PC-3 (cell line): Measurements from ENCODE around the gene HDHD3. TPM values are rescaled to one million over a fixed set of nuclear protein-coding genes. Genes with fewer than 3 reads are reported as not detected.
A peak's percentile ranks its signal among the peaks of the same experiment; 100 is the strongest.
"Not testable (repeated sequence)": the region's sequence is repeated elsewhere in the genome, so short reads cannot be mapped to it uniquely, and the experiment has no call there.

Source experiments
- ATAC-seq: fragments of 200-7000 bp; cut with Tn5 transposase; 2 replicates; pipeline ENCODE4 v1.9.1; 2020; ENCODE audit warnings: mild to moderate bottlenecking, moderate library complexity
- BruUV-seq: library from RNA; stranded (reverse); fragments of 400-500 nt; replicated peaks from 2 replicates; lab custom pipeline; 2021; lab: Mats Ljungman, UMichigan
- CTCF ChIA-PET: fragments of 300-600 bp; sonication (Branson Sonifier 250); formaldehyde crosslinking; loops from one replicate; lab custom pipeline; 2022; ENCODE audit warnings: antibody characterized with exemption; lab: Charles Lee
- POLR2A ChIA-PET: fragments of 300-600 bp; sonication (Branson Sonifier 250); formaldehyde crosslinking; loops from one replicate; lab custom pipeline; 2022; ENCODE audit warnings: antibody characterized with exemption; ENCODE audit not compliant: unreplicated experiment; lab: Charles Lee
- DNase-seq: peaks from one replicate; pipeline ENCODE4 v3.0.0-alpha.2; 2015
- H2AFZ ChIP-seq: fragments of 300-600 bp; sonication (generic); 2 replicates; pipeline ENCODE4 v1.6.0; 2016; ENCODE audit warnings: antibody characterized with exemption, low read length
- H3F3A ChIP-seq: fragments of 300-600 bp; sonication (generic); one replicate; pipeline ENCODE4 v1.6.0; 2017; ENCODE audit warnings: antibody characterized with exemption, low read length, control low read depth, mild to moderate bottlenecking; ENCODE audit not compliant: unreplicated experiment
- H3K27ac ChIP-seq: fragments of 300-600 bp; sonication (generic); 2 replicates; pipeline ENCODE4 v1.5.1; 2016; ENCODE audit warnings: mild to moderate bottlenecking, low read length
- H3K27me3 ChIP-seq: fragments of 300-600 bp; sonication (generic); 2 replicates; pipeline ENCODE4 v1.6.1; 2016; ENCODE audit warnings: low read length, mixed read lengths
- H3K36me3 ChIP-seq: fragments of 300-600 bp; sonication (generic); 2 replicates; pipeline ENCODE4 v1.6.1; 2016; ENCODE audit warnings: low read depth, mixed run types, low read length, mixed read lengths
- H3K4me1 ChIP-seq: fragments of 300-600 bp; sonication (generic); 2 replicates; pipeline ENCODE4 v1.5.1; 2016; ENCODE audit warnings: low read length; ENCODE audit not compliant: insufficient read depth
- H3K4me2 ChIP-seq: fragments of 300-600 bp; sonication (generic); 2 replicates; pipeline ENCODE4 v1.6.0; 2016; ENCODE audit warnings: low read length
- H3K4me3 ChIP-seq: fragments of 300-600 bp; sonication (generic); 2 replicates; pipeline ENCODE4 v1.5.1; 2016; ENCODE audit warnings: mild to moderate bottlenecking, low read length, mixed read lengths
- H3K79me2 ChIP-seq: fragments of 300-600 bp; sonication (generic); 2 replicates; pipeline ENCODE4 v1.6.1; 2017; ENCODE audit warnings: low read length, mixed read lengths
- H3K9ac ChIP-seq: fragments of 300-600 bp; sonication (generic); 2 replicates; pipeline ENCODE4 v1.6.0; 2016; ENCODE audit warnings: mild to moderate bottlenecking, low read length
- H3K9me2 ChIP-seq: fragments of 300-600 bp; sonication (generic); replicated peaks from 2 replicates; pipeline ENCODE4 v1.6.1; 2016; ENCODE audit warnings: mixed run types, low read length, mixed read lengths
- H3K9me3 ChIP-seq: fragments of 300-600 bp; sonication (generic); 2 replicates; pipeline ENCODE4 v1.6.1; 2016; ENCODE audit warnings: low read length, mixed read lengths
- H4K20me1 ChIP-seq: fragments of 300-600 bp; sonication (generic); 2 replicates; pipeline ENCODE4 v1.6.1; 2016; ENCODE audit warnings: low read length, mixed read lengths
- CTCF ChIP-seq: fragments of 300-600 bp; sonication (generic); conservative IDR thresholded peaks from 2 replicates; pipeline ENCODE4 v1.5.1; 2017; ENCODE audit warnings: antibody characterized with exemption, low read depth, mild to moderate bottlenecking, low read length
- EZH2 ChIP-seq: fragments of 300-600 bp; sonication (generic); IDR thresholded peaks from one replicate; pipeline ENCODE4 v1.6.1; 2017; ENCODE audit warnings: antibody characterized with exemption, mild to moderate bottlenecking, low read length; ENCODE audit not compliant: unreplicated experiment
- EZH2phosphoT487 ChIP-seq: fragments of 300-600 bp; sonication (generic); IDR thresholded peaks from 2 replicates; pipeline ENCODE4 v1.6.1; 2018; ENCODE audit warnings: mild to moderate bottlenecking, antibody characterized with exemption, low read length, borderline replicate concordance
- intact Hi-C: fragments of 100-400 bp; cut with micrococcal nuclease; formaldehyde crosslinking; loops from 2 replicates; pipeline ENCODE4 v1.9.0; 2023
- total RNA-seq: library from RNA; depleted of rRNA; stranded (reverse); fragments of >200 nt; gene quantifications from 2 replicates; pipeline ENCODE4 v1.2.3, GENCODE V29; 2014

HDHD3 gene
- total RNA-seq, 1 experiment from 2014 or later: 17.8 TPM

GRCh38 chr9:113386571-113387393, 10.0 kb upstream of the HDHD3 start:
- peaks cover 8% of the 10 kb centered on the region for H3K4me1 ChIP-seq
- H3K4me3 ChIP-seq: no peak overlapping the region
- POLR2A ChIA-PET: no interaction called here
- no peaks in the 10 kb centered on the region for H3K27me3 ChIP-seq
- TF ChIP-seq EZH2 (no peak), EZH2phosphoT487 (no peak), CTCF (no peak)
- intact Hi-C loops: no loop called here
- no peak overlapping the region for H3K9ac ChIP-seq
- no peaks in the 10 kb centered on the region; the same call in 1 of the 2 replicates for H3K36me3 ChIP-seq
- no peak for DNase-seq
- no peak for ATAC-seq
- BruUV-seq: TSS peak; percentile 54
- CTCF ChIA-PET: no interaction called here
- no peaks in the 10 kb centered on the region for H3K9me2 ChIP-seq
- H3K9me3 ChIP-seq: no peaks in the 10 kb centered on the region
- no peaks in the 10 kb centered on the region for H3K79me2 ChIP-seq
- no peak overlapping the region for H3K4me2 ChIP-seq
- H4K20me1 ChIP-seq: no peaks in the 10 kb centered on the region
- no peak overlapping the region for H3K27ac ChIP-seq
- H2AFZ ChIP-seq: no peak overlapping the region
- H3F3A ChIP-seq: no peaks in the 10 kb centered on the region

DNA sequence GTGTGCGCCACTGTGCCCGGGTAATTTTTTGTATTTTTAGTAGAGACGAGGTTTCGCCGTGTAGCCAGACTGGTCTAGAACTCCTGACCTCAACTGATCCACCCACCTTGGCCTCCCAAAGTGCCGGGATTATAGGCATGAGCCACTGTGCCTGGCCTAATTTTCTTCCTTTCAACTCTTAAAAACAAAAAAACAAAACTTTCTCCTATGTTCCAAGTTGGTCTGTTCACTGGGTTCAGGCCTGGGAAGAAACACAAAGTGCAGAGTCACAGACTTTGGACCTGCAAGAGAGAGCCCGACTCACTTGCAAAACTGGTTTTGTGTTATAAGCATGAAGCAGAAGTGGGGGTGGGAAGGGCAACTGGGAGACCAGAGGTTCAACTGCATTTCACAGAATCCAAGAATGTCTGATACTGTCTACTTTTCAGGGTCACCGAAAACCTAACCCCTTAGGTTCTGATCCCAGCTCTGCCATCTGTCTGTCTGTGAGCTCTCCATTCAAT, 5.2 kb upstream of the HDHD3 start:
- Histone ChIP-seq H2AFZ (peak overlapping the region; percentile 24), H3K9ac (peak overlapping the region; percentile 40; the same call in 1 of the 2 replicates), H3K27ac (peak overlapping the region; percentile 74), H4K20me1 (no peaks in the 10 kb centered on the region), H3K9me3 (no peaks in the 10 kb centered on the region), H3K36me3 (no peaks in the 10 kb centered on the region), H3K27me3 (no peaks in the 10 kb centered on the region), H3K4me1 (peaks cover 14% of the 10 kb centered on the region), H3K4me3 (no peak overlapping the region), H3K4me2 (peak overlapping the region; percentile 70), H3K79me2 (no peaks in the 10 kb centered on the region), H3K9me2 (no peaks in the 10 kb centered on the region), H3F3A (no peaks in the 10 kb centered on the region)
- no TSS peak for BruUV-seq
- intact Hi-C loops: no loop called here
- no peak for TF ChIP-seq CTCF
- TF ChIP-seq EZH2phosphoT487: no peak
- POLR2A ChIA-PET: no interaction called here
- ATAC-seq (peak; percentile 37; the same call in 1 of the 2 replicates), DNase-seq (peak; percentile 70)
- CTCF ChIA-PET: no interaction called here

DNA sequence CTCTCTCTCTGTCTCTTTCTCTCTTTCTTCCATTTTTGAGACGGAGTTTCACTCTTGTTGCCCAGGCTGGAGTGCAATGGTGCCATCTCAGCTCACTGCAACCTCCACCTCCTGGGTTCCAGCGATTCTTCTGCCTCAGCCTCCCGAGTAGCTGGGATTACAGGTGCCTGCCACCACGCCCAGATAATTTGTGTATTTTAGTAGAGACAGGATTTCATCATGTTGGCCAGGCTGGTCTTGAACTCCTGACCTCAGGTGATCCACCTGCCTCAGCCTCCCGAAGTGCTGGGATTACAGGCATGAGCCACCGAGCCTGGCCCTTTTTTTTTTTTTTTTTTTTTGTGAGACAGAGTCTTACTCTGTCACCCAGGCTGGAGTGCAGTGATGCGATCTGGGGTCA, 4.7 kb upstream of the HDHD3 start:
- H3K4me2 ChIP-seq, H3K36me3 ChIP-seq, H3K9me2 ChIP-seq, H3K9me3 ChIP-seq, POLR2A ChIA-PET, BruUV-seq, CTCF ChIA-PET, H2AFZ ChIP-seq, H3F3A ChIP-seq, H3K4me3 ChIP-seq, intact Hi-C loops, H4K20me1 ChIP-seq, ATAC-seq, DNase-seq, H3K27me3 ChIP-seq, H3K79me2 ChIP-seq: not testable (repeated sequence)
- peak overlapping the region; percentile 40; the same call in 1 of the 2 replicates for H3K9ac ChIP-seq
- peak overlapping the region; percentile 74; the same call in 1 of the 2 replicates for H3K27ac ChIP-seq
- peaks cover 14% of the 10 kb centered on the region for H3K4me1 ChIP-seq
